ENCODE measurements around the gene MYO1H.
"Not testable (repeated sequence)": the region's sequence is repeated elsewhere in the genome, so short reads cannot be mapped to it uniquely, and the experiment has no call there.

MYO1H gene

DNA sequence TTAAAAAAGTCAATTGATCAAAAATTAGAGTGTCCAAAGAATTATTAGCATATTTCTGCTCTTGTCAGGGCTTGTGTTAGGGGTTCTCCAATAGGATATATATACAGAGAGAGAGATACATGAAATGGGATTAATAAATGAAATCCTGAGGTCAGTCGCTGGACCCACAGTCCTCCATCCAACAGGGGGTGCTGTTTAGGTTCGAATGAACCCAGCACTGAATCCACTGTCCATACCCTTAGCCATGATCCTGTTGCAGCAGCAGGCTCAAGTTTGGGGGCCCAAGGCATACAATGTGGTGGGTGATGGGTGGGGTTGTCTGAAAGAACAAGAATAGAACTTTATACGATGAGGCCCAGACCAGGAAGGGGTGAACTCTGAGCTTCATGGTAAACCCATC, 780 bp upstream of the MYO1H start:
- DNase-seq (ENCODE audit: low spot score) = no peak

DNA sequence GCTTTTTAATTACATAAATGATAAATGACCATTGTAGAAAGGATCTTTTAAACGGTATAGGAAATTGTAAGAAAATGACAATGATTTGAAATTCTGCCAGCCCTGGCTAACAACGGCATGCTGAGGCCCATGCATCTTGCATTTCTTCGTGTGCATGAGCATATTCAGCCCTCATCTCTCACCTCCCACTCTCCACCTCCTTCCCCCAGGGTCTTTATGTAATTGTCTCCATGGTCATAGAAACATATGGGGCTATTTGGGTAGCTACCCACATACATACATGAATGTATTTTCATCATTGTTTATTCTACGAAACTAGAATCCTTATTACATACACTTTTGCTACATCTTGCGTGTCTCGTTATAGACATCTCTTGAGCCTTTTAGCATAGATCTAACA, 4.5 kb downstream of the MYO1H start:
- DNase-seq (ENCODE audit: low spot score) = no peak

DNA sequence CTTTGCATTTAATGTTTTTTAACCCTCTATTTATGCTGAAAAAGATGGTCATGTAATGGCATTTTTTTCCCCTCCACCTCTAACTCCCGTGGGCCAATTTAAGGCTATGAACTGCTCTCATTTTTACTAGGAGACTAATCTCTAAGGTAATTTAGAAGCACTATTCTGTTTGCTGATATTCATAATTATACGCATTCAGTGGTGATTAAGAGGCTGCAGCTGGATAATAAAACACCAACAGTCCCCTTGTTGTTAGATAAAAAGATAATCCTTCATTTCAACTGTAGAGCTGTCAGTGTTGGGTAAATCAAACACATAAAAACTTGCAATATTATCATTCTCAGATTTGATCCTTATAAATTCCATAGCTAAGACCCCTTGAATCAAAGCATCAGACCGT, 8.9 kb downstream of the MYO1H start:
- DNase-seq (ENCODE audit: low spot score) = no peak

DNA sequence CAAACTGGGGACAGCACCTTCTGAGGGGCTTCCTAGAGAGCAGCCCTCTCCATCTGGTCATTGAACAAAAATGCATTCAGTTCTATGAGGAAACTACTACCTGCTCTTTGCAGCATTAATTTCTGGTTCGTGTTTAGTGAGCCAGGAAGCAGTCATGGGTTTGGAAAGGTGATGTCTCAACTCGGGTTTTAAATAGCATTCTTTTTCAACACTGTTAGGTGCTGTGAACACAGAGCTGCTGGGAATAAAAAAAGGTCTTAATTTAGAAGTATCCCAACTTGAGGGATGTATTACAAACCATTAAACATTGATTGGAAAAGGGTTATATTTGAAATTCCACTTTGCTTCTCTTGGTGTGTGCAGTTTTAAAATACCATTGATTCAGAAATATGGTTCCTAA, 9.3 kb downstream of the MYO1H start:
- no peak for DNase-seq (ENCODE audit: low spot score)

DNA sequence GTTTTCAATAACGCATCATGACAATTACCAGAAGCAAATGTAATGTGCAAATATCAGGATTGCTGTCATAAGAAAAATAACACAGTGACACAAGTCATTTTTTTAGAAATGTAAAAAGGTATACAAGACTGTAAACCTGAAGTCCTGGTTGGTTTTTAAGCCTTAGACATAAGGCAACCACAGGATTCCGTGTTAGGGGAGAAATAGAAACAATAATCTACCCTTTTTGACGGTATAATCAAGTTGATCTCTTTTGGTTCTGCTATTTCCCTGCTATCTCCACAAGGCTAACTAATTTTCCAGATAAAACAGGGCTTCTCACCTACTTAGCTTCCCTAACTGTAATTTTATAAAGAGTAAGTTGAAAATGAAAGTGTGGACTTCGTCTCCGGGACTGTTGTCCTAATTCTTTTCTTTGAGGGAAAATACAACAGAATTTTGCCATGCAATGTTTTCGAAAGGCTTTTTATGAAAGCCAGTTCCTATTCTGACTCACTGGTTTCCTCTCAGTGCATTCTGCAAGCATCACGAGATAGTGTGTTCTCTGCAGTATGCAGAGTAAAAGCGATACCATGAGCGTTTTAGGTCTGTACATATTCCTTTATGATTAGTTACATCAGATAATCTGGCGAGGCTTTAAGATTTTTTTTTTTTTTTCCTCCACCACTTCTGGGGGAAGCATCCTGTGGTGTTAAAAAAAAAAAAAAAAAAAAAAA, 10.6 kb downstream of the MYO1H start:
- no peak for DNase-seq (ENCODE audit: low spot score)

DNA sequence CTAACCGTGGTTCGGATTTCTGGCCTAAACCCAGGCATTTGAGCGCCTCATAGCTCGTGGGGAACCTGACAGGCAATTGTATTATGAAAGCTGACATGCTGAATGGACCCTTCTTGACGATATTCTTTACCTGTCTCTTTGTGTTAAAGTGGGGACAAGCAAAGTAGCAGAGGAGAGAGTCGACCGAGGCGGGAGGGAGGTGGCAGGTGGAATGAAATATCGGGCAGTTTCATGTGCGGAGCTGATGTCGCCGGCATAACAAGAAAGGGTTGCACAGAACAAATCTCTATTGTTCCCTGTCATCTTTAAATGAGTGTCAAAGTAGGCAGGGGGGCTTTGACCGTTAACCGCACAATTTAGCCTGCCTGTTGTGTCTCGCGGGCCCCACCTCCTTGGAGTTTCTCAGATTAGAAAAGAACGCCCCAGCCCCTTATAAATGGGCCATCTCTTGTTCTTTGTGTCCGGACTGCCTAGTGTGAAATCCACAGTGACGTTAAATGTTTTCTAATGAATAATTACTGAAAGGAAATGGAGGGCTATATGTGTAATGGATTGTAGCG, 11.5 kb downstream of the MYO1H start:
- DNase-seq (ENCODE audit: low spot score) = no peak

DNA sequence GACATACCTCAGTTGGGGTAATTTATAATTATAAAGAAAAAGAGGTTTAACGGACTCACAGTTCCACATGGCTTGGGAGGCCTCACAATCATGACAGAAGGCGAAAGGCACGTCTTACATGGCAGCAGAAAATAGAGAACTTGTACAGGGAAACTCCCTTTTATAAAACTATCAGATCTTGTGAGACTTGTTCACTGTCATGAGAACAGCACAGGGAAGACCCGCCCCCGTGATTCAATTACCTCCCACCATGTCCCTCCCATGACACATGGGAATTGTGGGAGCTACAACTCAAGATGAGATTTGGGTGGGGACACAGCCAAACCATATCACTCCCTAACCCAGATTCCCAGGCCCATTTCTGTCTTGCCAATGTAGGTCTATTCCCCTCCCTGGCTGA, 22.1 kb downstream of the MYO1H start:
- DNase-seq (ENCODE audit: low spot score) = no peak

DNA sequence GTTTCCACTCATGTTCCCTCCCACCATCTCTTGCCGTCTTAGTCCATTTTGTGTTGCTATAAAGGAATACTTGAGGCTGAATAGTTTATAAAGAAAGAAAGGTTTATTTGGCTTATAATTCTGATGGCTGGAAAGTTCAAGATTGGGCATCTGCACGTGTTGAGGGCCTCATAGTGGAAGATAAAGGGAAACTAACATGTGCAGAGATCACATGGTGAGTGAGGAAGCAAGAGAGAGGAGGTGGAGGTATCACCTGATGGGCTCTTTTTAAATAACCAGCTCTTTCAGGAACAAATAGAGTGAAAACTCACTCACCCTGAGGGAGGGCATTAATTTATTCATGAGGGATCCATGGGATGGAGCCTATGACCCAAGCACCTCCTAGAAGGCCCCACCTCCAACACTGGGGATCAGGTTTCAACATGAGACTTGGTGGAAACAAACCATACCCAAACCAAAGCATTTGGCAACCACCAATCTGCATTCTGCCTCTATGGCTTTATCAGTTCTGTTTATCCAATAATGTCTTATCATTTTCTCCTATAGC, 29.5 kb downstream of the MYO1H start:
- no peak for DNase-seq (ENCODE audit: low spot score)

DNA sequence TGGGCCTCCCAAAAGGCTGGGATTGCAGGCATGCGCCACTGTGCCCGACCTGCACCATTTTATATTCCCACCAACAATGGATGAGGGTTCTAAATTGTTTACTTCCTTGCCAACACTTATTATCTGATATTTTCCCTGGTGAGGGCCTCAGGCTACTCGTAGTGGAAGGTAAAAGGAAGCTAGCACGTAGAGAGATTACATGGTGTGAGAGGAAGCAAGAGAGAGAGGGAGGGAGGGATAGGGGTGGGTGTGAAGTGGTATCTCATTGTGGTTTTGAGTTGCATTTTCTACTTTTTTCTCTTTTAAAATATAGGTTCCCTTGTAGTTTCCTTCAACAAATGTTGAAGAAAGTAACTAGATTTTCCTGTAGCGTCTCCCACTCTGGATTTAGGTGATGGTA, 30.9 kb downstream of the MYO1H start:
- DNase-seq (ENCODE audit: low spot score) = no peak

DNA sequence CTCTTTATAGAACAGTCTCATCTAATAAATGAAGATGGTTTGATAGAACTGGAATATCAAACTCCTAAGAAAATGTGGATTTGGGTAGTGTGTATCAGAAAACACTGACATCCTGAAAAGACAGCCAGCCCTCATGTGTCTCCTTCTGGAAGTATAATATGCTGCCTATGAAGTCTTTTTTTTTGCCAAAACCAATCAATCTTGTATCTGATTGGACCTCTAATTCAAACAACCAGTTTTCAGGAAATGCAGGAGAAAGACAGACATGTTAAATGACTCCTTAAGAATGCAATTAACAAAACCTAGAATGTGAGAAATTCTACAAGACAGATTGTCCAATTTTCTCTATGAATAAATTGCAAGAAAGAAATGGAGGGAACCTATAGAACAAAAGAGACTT, 34.3 kb downstream of the MYO1H start:
- no peak for DNase-seq (ENCODE audit: low spot score)

DNA sequence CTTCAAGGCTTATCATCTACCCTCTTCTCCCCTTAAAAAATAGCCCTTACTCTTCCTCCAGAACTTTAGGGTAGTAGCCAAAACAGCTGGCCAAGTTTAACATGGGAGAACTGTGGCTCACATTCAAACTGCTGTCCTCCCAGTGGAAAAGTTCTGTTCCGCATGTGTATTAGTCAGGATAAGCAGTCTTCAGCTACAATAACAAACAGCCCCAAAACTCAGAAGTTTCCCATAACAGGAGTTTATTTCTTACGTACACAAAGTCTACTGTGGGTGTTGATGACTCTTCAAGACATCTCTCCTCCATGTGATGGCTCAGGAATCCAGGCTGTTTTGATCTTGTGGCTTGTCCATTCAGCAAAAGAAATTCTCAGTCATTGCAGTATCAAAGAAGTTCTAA, 35.5 kb downstream of the MYO1H start:
- DNase-seq (ENCODE audit: low spot score) = no peak

DNA sequence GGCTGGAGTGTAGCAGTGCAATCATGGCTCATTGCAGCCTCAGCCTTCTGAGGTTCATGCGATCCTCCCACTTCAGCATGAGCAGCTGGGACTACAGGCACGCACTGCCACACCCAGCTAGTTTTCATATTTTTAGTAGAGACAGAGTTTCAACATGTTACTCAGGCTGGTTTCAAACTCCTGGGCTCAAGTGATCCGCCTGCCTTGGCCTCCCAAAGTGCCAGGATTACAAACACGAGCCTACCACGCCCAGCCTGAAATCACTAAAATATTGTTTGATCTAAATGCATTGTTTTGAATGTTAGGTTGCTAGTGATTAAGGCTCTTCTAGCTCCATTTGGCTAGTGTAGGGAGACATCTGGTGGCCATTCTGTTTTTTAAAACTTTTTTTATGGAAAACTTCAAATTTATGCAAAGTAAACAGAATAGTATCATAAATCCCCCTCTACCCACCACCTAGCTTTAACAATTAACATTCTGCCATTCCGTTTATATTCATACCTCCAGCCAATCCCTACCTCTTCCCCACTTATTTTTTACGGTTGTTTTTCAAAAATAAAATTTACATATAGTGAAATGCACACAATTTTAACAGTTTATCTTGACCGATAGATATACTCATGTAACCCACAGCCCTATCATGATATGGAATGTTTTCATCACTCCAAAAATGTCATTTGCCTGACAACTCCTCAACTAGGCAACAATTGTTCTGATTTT, 37.8 kb downstream of the MYO1H start:
- peak; percentile 68 for DNase-seq (ENCODE audit: low spot score)

DNA sequence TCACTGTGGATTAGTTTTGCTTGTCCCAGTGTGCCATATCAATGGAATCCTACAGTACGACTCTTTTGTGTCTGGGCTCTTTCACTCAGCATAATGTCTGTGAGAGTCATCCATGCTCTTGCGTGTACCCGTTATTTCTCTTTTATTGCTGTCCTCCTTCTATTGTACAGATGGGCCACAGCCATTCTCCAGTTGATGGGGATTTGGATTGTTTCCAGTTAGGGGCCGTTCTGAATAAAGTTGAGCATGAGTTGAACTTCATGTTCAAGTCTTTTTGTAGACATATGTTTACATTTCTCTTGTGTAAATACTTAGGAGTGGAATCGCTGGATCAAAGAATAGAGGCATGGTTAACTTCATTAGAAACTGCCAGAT, 38.3 kb downstream of the MYO1H start:
- DNase-seq (ENCODE audit: low spot score) = no peak

DNA sequence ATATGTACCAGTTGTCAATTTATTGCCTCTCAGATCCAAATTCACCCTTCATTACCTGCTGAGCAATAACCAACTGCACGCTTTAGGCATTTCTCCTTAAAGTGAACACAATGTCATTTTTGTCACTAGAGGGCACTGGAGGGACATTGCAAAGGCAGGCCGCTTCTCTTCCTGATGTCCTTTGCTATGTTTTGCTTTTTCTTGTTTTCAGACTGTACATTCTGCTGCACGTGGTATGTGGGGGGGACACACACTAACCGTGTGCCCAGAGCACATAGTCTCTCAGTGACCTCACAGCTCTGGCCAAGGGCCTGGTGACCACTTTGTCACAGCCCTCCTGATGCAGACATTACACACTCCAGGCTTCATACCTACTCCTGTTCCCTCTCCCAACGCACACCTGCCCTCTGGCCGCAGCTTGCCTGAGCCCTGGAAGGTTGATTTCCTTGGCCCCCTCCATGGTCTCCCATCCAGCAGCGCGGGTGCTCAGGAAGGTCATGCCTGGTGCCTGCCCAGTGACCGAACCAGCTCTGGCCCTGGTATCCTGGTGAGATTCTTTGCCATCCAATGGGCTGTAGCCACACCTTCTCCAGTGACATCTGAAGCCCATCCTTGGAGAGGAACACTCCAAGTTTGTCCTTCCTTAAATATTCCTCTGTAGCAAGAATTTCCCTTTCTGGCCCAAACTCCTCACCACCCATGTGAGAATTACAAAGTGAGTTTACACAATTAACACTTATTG, 39.9 kb downstream of the MYO1H start:
- peak; percentile 13 for DNase-seq (ENCODE audit: low spot score)

DNA sequence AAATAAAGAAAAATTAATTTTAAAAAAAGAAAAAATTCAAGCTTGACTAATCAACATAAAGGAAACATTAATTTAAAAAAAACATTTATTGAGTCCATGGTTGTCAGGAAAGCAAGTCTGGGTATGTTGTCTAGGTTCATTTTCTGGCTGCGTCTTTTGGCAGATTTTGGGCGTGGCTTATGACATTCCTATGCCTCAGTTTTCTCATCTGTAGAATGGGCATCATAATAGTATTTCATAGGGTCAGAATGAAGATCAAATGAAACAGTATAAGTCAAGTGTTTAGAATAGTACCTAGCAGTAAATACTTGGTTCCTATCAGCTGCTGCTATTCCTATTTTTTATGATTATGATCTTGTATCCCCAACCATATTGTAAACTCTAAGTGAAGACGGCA, 40.5 kb downstream of the MYO1H start:
- no peak for DNase-seq (ENCODE audit: low spot score)

DNA sequence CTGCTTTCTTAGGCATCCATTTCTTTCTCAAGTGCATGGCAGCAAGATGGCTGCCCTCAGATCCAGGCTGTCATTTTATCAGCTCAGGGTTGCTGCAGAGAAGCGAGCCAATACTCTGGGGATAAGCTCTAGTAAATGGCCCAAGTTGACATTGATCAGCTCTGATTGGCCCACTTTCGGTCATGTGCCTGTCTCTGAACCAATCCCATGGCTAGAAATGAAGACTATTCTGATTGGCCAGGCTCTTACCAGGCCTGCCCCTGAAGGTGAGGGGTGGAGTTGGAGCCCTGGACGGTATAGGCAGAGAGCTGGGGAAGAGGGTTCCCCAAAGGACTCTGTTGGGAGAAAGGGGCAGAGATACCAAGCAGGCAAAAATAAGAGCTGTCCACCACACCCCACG, 41.4 kb downstream of the MYO1H start:
- DNase-seq (ENCODE audit: low spot score) = no peak

DNA sequence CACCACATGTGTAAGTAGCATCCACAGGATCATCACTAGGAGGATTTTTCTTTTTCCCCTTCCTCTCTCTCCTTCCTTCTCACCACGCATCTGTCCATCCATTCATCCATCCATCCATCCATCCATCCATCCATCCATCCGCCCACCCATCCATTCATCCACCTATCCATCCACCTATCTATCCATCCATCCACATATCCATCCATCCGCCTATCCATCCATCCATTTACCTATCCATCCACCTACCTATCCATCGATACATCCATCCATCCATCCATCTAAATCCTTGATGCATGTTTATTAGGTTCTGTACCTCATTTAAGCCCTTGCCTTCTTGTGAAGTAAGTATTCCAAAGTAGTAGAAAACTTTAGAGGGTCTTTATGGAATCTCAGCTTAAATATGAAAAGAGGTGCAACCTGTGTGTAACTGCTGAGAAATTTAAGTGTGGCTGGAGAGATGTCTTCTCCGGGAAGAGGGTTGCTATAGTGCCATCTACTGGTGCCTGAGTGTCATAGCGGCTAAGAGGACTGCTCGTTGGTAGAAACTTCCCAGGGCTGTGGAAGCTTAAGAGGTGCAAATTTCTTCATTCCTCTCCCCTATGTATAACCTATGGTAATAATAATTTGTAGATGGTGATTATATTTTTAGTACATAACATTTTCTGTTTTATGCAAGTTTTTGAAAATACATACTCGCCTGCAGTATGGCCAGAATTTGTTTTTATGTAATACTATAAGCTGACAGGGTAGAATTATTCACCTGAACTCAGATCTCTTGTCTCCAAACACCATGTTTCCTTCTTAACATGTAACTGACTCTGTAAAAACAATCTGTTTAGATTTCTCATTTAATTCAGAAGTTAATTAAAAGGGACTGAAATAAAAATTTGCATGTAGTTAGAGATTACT, 46.0 kb downstream of the MYO1H start:
- DNase-seq (ENCODE audit: low spot score) = peak; percentile 88

DNA sequence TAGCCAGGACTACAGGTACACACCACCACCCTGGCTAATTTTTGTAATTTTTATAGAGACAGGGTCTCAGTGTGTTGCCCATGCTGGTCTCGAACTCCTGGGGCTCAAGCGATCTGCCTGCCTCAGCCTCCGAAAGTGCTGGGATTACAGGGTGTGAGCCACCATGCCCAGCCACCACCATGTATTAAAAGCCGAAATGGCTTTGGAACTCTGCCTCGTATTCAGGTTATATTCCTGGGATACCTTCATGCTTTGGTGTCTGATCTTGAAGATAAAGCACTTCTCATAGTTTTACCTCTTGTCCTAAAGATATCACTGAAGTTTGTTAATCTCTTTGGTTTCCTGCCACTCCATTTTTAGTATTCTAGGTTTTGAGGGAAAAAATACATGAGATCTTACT, 47.2 kb downstream of the MYO1H start:
- no peak for DNase-seq (ENCODE audit: low spot score)

DNA sequence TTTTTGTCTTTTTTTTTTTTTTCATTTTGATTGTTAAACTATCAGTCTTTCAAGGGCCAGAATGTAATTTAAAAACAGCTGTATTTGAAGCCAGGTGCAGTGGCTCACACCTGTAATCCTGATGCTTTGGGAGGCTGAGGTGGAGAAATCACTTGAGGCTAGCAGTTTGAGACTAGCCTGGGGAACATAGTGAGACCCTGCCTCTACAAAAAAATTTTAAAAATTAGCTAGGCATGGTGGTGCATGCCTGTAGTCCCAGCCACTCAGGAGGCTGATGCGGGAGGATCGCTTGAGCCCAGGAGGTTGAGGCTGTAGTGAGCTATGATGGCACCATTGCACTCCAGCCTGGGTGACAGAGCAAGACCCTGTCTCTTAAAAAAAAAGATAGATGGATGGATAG, 57.1 kb downstream of the MYO1H start:
- not testable (repeated sequence) for DNase-seq (ENCODE audit: low spot score)

DNA sequence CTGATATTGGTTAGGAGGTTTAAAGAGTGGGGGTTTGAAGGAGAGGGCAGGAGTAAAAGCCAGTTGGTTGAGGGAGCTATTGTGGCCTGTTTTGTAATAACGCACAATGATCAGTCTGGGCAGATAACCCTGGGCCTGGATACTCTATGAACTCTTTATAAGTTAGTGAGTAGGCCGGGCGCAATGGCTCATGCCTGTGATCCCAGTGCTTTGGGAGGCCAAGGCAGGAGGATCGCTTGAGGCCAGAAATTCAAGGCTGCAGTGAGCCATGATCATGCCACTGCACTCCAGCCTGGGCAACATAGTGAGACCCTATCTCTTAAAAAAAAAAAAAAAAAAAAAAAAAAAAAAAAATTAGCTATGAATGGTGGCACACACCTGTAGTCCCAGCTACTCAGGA, 58.4 kb downstream of the MYO1H start:
- not testable (repeated sequence) for DNase-seq (ENCODE audit: low spot score)

DNA sequence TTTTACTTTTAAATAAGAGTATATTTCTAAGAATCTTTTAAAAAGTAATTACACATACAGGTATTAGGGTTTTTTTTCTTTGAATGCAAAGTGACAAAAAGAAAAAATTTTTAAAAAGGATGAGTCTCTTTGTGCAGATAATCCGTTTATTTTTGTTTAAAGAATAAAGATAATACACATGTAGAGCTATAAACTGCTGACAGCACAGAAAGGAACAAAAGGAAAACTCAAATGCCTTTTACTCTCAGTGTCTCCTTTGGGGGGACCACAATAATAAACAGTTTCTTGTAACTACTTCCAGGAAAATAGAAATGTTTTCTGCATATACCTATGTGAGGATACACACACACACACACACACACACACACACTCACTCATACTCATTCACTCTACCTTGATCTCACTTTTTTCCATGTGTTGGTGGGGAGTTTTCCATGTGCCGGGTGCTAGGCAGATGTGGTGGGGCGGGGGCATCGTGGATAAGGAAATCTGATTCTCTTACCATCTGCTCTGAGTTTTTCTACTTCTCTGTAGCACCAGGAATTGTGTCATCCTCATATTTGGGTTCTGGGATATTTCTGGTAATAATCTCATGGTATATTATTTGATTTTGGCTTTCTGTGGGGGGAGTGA, 71.3 kb downstream of the MYO1H start:
- no peak for DNase-seq (ENCODE audit: low spot score)
